ENCODE data around the gene SREK1.
"Not testable (repeated sequence)": the region's sequence is repeated elsewhere in the genome, so short reads cannot be mapped to it uniquely, and the experiment has no call there.

SREK1 gene

GRCh38 chr5:66213533-66213932 is 69.4 kb downstream of the SREK1 start:
- no peak for FAIRE-seq
- no peak for TF ChIP-seq CTCF (IDR thresholded peaks at IDR 0.05; ENCODE audit: insufficient read depth, missing control alignments)

GRCh38 chr5:66222455-66222854 is 78.4 kb downstream of the SREK1 start:
- TF ChIP-seq CTCF (IDR thresholded peaks at IDR 0.05; ENCODE audit: insufficient read depth, missing control alignments) = no peak
- no peak for FAIRE-seq
- DNase-seq (ENCODE audit: insufficient read length, low spot score) = no peak

More at GRCh38 chr5:66213533-66213932, 69.4 kb downstream of the SREK1 start:
- DNase-seq (ENCODE audit: insufficient read length, low spot score) = no peak

- DNase-seq (ENCODE audit: insufficient read length, low spot score); FAIRE-seq: not testable (repeated sequence)
These were observed 78.8 kb downstream of the SREK1 start for GRCh38 chr5:66222896-66223295.

- no peak for DNase-seq (ENCODE audit: insufficient read length, low spot score)
- TF ChIP-seq CTCF (IDR thresholded peaks at IDR 0.05; ENCODE audit: insufficient read depth, missing control alignments) = peak; percentile 51
- FAIRE-seq = no peak
These were observed 79.5 kb downstream of the SREK1 start for GRCh38 chr5:66223637-66224036.

- no peak for DNase-seq (ENCODE audit: insufficient read length, low spot score)
- no peak for FAIRE-seq
- TF ChIP-seq CTCF (IDR thresholded peaks at IDR 0.05; ENCODE audit: insufficient read depth, missing control alignments) = no peak
These were observed 80.2 kb downstream of the SREK1 start for GRCh38 chr5:66224274-66224673.

GRCh38 chr5:66224773-66225553 is 80.9 kb downstream of the SREK1 start:
- FAIRE-seq = no peak

GRCh38 chr5:66230551-66230950 is 86.5 kb downstream of the SREK1 start:
- no peak for FAIRE-seq
- no peak for DNase-seq (ENCODE audit: insufficient read length, low spot score)
- TF ChIP-seq CTCF (IDR thresholded peaks at IDR 0.05; ENCODE audit: insufficient read depth, missing control alignments) = no peak

More at GRCh38 chr5:66224773-66225553, 80.9 kb downstream of the SREK1 start:
- TF ChIP-seq CTCF (IDR thresholded peaks at IDR 0.05; ENCODE audit: insufficient read depth, missing control alignments) = no peak
- DNase-seq (ENCODE audit: insufficient read length, low spot score) = no peak

Data from D721Med (cell line).